GM12891 (cell line): Measurements from ENCODE around the gene TENT5C.

Experiments
- DNase-seq: peaks from one replicate; pipeline ENCODE4 v3.0.0; 2011; ENCODE audit warnings: low spot score; ENCODE audit not compliant: insufficient read length
- FAIRE-seq: peaks from 2 replicates; lab custom pipeline; 2011; peaks lifted over from hg19 to GRCh38; lab: Jason Lieb, UNC
- PAX5 ChIP-seq: IDR thresholded peaks from 2 replicates; pipeline ENCODE4 v1.6.1; 2011; ENCODE audit warnings: low read length, moderate library complexity, mild to moderate bottlenecking; ENCODE audit not compliant: insufficient read depth, severe bottlenecking
- POLR2A ChIP-seq: IDR thresholded peaks from 2 replicates; pipeline ENCODE4 v1.6.1; 2011; ENCODE audit warnings: low read depth, low read length, control low read depth
- POLR2AphosphoS5 ChIP-seq: IDR thresholded peaks from 2 replicates; pipeline ENCODE4 v1.6.1; 2011; ENCODE audit warnings: low read depth, low read length, control low read depth
- POU2F2 ChIP-seq: IDR thresholded peaks from 2 replicates; pipeline ENCODE4 v1.6.1; 2011; ENCODE audit warnings: low read depth, mild to moderate bottlenecking, control low read depth, low read length, moderate library complexity
- SPI1 ChIP-seq: IDR thresholded peaks from 2 replicates; pipeline ENCODE4 v1.6.1; 2011; ENCODE audit warnings: low read depth, low read length, control low read depth
- TAF1 ChIP-seq: IDR thresholded peaks from 2 replicates; pipeline ENCODE4 v1.6.1; 2011; ENCODE audit warnings: low read depth, low read length, control low read depth

The TENT5C gene

DNA sequence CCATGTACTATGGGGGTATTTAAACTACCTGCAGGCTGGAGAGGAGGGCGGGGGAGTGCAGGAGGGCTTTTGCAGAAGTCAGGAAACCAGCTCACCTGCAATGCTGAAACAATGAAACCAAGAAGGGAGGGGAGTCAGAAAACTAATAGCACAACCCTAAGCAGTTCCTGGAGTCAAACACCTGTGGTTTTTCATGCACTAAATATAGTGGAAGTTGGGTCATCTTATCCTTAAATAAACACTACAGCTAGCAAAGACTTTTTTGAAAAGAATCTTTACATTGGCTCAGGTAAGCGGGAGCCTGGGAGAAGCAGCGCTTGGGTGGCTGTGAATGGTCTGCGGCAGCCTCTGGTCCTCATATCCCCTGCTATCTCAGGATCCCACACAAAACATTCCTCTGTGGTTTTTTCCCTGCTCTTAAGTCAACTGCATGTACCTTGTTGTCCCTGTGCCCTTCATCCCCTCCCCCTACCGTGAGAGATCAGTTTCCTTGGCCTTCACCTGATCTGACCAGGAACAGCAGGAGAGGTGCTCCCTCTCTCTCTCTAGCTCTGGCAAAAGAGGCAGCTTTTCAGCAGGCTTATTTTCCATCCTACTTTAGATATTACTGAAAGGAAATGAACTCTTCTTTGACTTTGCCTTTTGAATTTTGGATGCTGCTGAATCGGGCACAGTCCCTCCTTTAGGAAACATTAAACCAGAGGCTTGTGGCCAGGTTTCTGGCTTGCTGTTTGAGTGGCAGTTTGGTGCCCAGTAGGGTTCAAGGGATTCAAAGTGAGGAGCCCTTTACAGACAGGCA lies 26.6 kb downstream of the TENT5C start:
- TF ChIP-seq TAF1 = no peak
- peak; percentile 23; the same call in 1 of the 2 replicates for TF ChIP-seq SPI1
- DNase-seq (no peak), FAIRE-seq (peak; percentile 9)

GRCh38 chr1:117633068-117633345 lies 27.2 kb downstream of the TENT5C start:
- no peak for TF ChIP-seq TAF1
- TF ChIP-seq POLR2AphosphoS5 = no peak
- no peak for TF ChIP-seq POLR2A
- no peak for TF ChIP-seq SPI1
- no peak for TF ChIP-seq POU2F2
- TF ChIP-seq PAX5 = no peak
- DNase-seq (no peak), FAIRE-seq (no peak)

GRCh38 chr1:117633423-117633822 lies 27.6 kb downstream of the TENT5C start:
- FAIRE-seq = no peak
- no peak for TF ChIP-seq TAF1
- no peak for TF ChIP-seq POLR2AphosphoS5
- no peak for TF ChIP-seq PAX5
- TF ChIP-seq SPI1 = no peak
- TF ChIP-seq POU2F2 = no peak
- no peak for TF ChIP-seq POLR2A
- no peak for DNase-seq

DNA sequence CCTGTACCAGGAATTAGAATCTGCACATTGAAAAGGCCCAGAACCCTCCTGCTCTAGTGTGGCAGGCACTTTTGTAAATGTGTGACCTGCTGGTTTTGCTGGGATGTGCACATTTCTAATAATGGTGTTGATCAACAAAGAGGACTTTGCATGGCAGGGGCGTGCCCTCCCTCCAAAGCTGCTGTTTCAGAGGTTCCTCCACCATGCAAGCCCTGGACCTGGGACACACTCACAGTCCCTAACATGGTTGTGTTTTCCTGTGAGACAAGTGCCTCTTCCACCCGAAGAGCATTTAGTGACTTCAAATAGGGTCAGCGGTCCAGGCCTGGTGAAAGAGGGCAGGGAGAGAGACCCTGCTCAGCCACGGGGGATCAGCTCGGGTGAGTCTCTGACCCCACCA lies 28.1 kb downstream of the TENT5C start:
- no peak for TF ChIP-seq POLR2A
- no peak for TF ChIP-seq POU2F2
- TF ChIP-seq TAF1 = no peak
- TF ChIP-seq PAX5 = no peak
- TF ChIP-seq SPI1 = no peak
- TF ChIP-seq POLR2AphosphoS5 = no peak
- FAIRE-seq = no peak

DNA sequence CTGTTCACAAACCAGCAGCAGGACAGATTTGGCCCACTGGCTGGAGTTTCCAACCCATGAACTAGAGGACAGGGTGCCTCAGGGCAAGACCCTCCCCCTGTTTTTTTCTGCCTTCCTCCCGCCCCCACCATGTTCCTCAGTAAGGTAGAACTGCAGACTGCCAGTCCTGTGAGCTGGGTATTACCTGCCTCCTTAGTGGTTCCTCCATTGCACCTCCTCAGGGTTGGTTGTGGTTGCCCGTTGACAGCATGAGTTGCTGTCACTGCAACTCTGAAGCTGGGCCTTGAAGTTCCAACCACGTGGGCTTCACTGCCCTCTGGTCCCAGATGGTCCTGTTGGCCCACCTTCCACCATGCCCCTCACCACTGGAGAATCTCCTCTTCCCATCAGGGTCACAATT lies 28.8 kb downstream of the TENT5C start:
- FAIRE-seq (no peak), DNase-seq (no peak)
- TF ChIP-seq PAX5 = no peak
- TF ChIP-seq POU2F2 = no peak
- TF ChIP-seq TAF1 = no peak
- no peak for TF ChIP-seq POLR2A
- TF ChIP-seq SPI1 = no peak
- TF ChIP-seq POLR2AphosphoS5 = no peak

More for the DNA sequence above, 28.1 kb downstream of the TENT5C start:
- DNase-seq = no peak

DNA sequence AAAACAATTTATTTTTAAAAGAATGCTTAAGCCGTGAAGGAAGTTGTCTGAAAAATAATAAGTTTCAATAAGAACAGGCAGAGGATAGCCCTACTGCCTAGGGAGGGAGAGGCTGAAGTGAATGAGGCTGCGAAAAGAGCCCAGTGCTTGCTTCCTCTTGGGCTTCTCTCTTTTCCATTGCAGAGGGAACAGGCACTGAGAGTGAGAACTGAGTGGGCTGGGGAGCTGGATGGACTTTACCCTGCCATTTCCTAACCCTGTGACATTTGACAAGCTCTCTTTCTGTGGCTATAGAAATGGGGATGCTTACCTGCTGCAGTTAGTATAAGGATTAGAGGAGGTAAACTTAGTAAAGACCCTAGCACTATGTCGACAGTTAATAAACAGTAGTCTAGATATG lies 30.0 kb downstream of the TENT5C start:
- TF ChIP-seq PAX5 (no peak), POU2F2 (no peak), POLR2A (no peak), POLR2AphosphoS5 (no peak), SPI1 (no peak), TAF1 (no peak)
- DNase-seq = no peak
- peak; percentile 33 for FAIRE-seq

DNA sequence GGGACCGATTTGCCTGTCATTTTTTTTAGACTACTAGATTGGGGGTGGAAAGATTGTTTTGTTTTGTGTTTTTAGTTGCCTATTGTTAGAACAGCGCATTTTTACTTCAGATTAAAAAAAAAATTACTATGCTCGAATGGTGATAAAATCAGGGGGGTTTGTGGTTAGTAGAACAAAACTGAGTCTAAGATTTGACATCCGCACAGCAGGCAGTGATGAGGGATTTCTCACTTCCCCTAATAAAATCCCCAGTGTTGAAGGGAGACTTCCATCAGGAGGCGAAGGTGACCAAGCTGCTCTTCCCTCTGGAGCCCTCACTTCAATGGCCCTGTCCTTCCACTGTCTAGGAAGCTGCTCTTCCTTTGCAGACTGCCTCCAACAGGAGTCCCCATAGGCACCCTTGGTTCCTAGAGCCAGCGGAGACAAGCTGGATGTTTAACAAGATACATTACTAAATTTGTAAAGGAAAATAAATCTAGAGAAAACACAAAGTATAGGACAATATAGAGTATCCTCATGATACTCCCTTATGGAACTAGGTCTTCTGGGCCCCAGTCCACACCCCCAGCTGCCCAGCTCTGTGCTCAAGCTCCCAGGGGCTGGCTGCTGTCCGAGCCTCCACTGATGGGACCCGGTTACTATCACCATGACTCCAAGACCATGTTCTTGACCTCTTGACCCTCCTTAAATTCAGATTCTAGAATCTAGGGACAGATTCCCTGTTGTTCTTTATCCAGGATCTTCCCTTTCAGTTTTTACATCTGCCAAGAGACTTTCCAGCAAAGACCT lies 31.0 kb downstream of the TENT5C start:
- FAIRE-seq (no peak), DNase-seq (no peak)
- TF ChIP-seq POLR2AphosphoS5 (no peak), SPI1 (peak; percentile 87)

DNA sequence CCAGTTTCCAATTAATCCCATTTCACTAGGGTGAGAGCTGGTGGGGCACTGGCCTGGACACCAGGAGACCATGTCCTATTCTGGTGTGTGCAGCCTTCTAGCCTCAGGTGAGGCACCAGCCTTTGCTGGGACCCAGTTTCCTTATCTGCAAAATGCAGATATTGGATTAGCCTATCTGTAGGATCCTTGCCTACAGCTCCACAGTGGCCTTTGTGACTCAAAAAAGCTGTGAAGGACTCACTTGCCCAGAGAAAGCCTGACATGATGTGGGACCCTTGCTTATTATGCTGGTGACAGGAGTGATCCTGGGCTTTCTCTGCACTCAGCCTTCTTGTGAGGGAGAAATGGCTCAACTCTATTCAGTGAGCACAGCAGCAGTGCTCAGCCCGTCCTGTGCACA lies 32.3 kb downstream of the TENT5C start:
- no peak for DNase-seq
- no peak for FAIRE-seq
- TF ChIP-seq POLR2AphosphoS5 = no peak
- no peak for TF ChIP-seq PAX5
- no peak for TF ChIP-seq POU2F2
- TF ChIP-seq SPI1 = no peak
- TF ChIP-seq POLR2A = no peak
- TF ChIP-seq TAF1 = no peak

- no peak for FAIRE-seq
Measured at GRCh38 chr1:117638759-117639158, 32.9 kb downstream of the TENT5C start.

More at GRCh38 chr1:117638759-117639158, 32.9 kb downstream of the TENT5C start:
- TF ChIP-seq POLR2A (no peak), SPI1 (no peak), PAX5 (no peak), TAF1 (no peak), POLR2AphosphoS5 (no peak), POU2F2 (no peak)
- DNase-seq = no peak
